ENCODE results near the gene SUMF1. TPM values are rescaled to one million over a fixed set of nuclear protein-coding genes. Genes with fewer than 3 reads are reported as not detected.

Gene SUMF1
- total RNA-seq, 2 donors from 2014 or later = 13.1 to 15.3 TPM

DNA sequence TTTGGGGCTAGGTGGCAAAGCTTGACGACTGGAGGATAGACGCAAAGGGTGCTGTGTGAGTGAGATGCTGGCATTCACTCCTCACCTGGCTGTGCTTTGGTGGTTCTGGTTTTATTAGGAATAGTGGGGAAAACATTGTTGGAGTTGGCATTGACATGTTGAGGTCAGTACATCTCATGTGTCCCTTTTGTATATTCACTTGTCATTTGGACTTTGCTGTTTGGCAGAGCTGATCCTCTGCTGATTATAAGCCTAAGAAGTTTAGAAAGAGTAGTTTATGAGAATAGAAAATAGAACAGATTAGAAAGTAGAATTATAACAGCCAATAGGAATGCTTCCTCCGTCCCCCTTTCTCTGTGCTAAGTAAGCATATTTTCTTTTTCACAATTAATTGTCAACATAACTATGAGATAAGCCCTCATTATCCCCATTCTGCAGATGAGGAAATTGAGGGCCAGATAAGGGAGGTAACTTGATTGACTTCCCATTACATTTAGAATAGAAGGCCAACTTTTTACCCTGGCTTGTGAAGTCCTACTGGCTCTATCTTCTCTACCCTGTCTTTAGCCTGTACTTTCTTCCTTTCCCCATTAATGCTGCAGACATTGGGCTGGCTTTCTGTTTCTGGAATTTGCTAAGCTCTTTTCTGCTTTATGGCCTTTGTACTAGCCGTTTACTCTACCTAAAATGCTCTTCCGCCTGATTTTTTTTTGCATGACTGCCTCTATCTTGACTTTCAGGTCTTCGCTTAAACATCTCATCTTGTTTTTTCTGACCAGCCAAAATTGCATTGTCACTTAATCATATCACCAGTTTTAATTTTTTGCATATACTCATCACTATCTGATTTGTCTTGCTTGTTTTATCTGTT, 38.9 kb upstream of the SUMF1 start:
- peak overlapping the region; percentile 57 for H3K4me3 Mint-ChIP-seq
- H3K4me1 Mint-ChIP-seq = peaks cover 44% of the 10 kb centered on the region
- DNase-seq (no peak), ATAC-seq (no peak)
- H3K36me3 Mint-ChIP-seq (ENCODE audit: low read depth) = peaks cover 7% of the 10 kb centered on the region
- H3K27ac Mint-ChIP-seq = peak overlapping the region; percentile 97
- no peaks in the 10 kb centered on the region for H3K9me3 ChIP-seq (ENCODE audit: control insufficient read depth, low read length, poor library complexity, severe bottlenecking)
- no peaks in the 10 kb centered on the region for H3K27me3 Mint-ChIP-seq

DNA sequence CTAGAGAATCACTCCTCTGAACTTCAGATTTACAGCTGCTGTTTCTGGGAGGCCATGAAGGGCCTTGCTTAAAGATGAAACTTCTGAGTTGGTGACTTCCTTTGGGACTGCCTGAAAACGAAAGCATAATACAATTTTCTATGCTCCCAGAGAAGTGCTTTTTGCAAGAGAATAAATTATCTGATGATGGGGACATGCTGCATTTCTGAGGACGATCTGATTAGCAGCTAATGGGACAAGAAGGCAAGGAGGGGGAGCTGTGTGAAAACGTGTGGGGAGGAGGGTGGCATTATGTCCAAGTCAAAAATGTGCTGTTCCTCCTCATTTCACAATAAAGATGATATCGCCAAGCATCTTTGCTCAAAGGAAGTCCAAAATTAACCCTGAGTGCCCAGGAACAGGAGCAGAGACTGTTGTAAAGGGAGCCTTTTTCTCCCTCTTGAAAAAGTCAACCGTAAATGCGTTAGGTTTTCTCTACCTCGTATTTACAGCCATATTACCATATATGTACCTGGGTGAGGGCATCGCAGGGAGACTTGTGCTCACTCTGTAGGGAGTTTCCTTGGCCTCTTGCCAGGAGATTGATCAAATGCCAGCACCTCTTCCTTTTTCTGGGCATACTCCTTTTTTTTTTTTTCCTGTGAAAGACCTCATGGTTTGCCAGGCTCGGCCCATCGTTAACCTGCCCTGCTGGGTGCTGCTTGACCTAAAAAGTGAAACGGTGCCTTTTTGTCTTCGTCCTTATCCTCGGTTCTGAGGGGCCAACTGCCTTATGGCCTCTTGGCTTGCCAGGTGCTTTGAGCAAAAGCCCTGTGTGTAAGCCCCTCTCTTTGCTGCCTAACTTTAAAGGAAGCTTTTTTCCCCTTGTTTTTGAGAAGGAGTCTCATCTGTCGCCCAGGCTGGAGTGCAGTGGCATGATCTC, 37.5 kb upstream of the SUMF1 start:
- Mint-ChIP-seq H3K4me3 (peak overlapping the region; percentile 93), H3K27me3 (no peaks in the 10 kb centered on the region), H3K27ac (peak overlapping the region; percentile 97), H3K36me3 (ENCODE audit: low read depth) (no peaks in the 10 kb centered on the region), H3K4me1 (peaks cover 37% of the 10 kb centered on the region)
- no peaks in the 10 kb centered on the region for H3K9me3 ChIP-seq (ENCODE audit: control insufficient read depth, low read length, poor library complexity, severe bottlenecking)
- DNase-seq (peak in 2 of 3 donors; percentile 14 to 20), ATAC-seq (peak; percentile 84)

DNA sequence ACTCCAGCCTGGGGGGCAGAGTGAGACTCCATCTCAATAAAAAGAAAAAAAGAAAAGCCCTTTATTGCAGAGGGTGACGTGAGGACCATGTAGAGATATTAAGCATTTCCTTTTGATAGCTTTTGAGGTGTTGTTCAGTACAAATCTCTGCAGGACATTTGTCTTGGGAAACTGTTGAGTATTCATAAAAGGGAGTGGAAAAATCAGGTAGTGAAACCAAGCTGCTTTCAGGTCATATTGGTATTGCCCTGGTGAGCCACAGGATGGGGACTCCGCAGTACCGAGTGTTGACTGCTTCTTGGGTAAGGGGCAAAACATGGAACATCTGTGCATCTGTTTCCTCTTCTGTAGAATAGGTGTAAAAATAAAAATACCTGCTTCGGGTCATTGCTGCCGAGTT, 36.0 kb upstream of the SUMF1 start:
- H3K4me1 Mint-ChIP-seq = peaks cover 40% of the 10 kb centered on the region
- peaks cover 2% of the 10 kb centered on the region for H3K36me3 Mint-ChIP-seq (ENCODE audit: low read depth)
- peak overlapping the region; percentile 97 for H3K27ac Mint-ChIP-seq
- ATAC-seq = peak; percentile 56
- no peak overlapping the region for H3K4me3 Mint-ChIP-seq
- H3K9me3 ChIP-seq (ENCODE audit: control insufficient read depth, low read length, poor library complexity, severe bottlenecking) = no peaks in the 10 kb centered on the region
- no peak for DNase-seq
- H3K27me3 Mint-ChIP-seq = no peaks in the 10 kb centered on the region

DNA sequence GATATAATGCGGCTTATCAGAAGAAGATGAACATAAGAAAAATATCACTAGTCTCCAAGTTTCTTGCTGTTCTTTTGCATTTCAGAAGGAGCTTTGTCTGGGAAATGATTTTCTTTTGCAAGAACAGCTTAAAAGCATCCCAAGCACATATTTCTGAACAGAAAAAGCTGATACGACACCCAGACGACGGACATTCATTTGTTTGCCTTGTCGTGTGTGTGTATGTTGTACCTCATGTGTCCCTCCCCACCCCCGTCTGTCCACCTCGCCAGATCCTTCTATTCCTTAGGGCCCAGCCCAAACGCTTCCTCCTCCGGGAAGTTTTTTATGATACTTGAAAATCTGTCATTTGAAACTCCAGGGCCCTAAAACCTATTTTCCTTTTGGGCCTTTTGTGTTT, 34.9 kb upstream of the SUMF1 start:
- no peaks in the 10 kb centered on the region for H3K9me3 ChIP-seq (ENCODE audit: control insufficient read depth, low read length, poor library complexity, severe bottlenecking)
- no peaks in the 10 kb centered on the region for H3K27me3 Mint-ChIP-seq
- no peak overlapping the region for H3K27ac Mint-ChIP-seq
- peaks cover 5% of the 10 kb centered on the region for H3K36me3 Mint-ChIP-seq (ENCODE audit: low read depth)
- ATAC-seq (no peak), DNase-seq (no peak)
- H3K4me1 Mint-ChIP-seq = peaks cover 38% of the 10 kb centered on the region
- no peak overlapping the region for H3K4me3 Mint-ChIP-seq

DNA sequence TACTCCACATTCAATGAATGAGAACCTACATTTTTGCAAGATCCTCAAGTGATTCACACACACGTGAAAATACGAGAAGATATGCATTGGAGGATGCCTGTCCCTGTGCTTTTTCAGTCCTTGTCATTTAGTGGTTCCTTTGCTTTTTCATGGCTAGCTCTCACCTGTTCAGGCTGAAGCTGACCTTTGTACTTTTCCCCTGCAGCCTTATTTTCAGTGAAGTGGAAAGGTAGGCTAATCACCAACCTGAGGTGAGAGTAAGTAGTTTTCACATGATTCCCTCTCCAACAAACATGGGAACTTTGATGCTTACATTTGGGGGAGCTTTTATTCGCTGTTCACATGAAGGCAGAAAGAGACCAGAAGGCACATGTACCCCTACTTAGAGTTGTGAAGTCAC, 34.4 kb upstream of the SUMF1 start:
- ATAC-seq (no peak), DNase-seq (no peak)
- no peak overlapping the region for H3K4me3 Mint-ChIP-seq
- peaks cover 41% of the 10 kb centered on the region for H3K4me1 Mint-ChIP-seq
- H3K9me3 ChIP-seq (ENCODE audit: control insufficient read depth, low read length, poor library complexity, severe bottlenecking) = no peaks in the 10 kb centered on the region
- H3K27me3 Mint-ChIP-seq = no peaks in the 10 kb centered on the region
- H3K27ac Mint-ChIP-seq = no peak overlapping the region
- H3K36me3 Mint-ChIP-seq (ENCODE audit: low read depth) = peaks cover 5% of the 10 kb centered on the region

DNA sequence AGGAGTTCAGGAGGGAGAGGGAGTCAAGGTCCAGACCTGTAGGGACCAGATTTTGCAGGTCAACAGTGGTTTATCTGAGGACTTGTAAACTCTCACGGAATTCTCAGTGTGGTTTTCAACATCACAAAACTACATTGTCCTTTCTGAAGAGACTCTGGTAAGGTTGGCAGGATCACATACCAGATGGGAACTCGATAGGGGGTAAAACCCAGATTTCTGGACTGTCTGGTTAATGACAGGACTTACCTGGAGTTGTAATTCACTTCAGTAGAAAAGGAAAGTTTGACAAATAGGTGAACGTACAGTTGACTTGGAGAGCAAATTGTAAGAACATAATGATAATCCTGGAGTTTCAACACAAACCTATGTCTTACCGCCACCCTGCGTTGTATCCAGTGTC, 31.4 kb upstream of the SUMF1 start:
- H3K9me3 ChIP-seq (ENCODE audit: control insufficient read depth, low read length, poor library complexity, severe bottlenecking) = no peaks in the 10 kb centered on the region
- H3K4me3 Mint-ChIP-seq = no peak overlapping the region
- ATAC-seq (no peak), DNase-seq (no peak)
- peaks cover 43% of the 10 kb centered on the region for H3K4me1 Mint-ChIP-seq
- peaks cover 5% of the 10 kb centered on the region for H3K36me3 Mint-ChIP-seq (ENCODE audit: low read depth)
- H3K27me3 Mint-ChIP-seq = no peaks in the 10 kb centered on the region
- H3K27ac Mint-ChIP-seq = no peak overlapping the region

DNA sequence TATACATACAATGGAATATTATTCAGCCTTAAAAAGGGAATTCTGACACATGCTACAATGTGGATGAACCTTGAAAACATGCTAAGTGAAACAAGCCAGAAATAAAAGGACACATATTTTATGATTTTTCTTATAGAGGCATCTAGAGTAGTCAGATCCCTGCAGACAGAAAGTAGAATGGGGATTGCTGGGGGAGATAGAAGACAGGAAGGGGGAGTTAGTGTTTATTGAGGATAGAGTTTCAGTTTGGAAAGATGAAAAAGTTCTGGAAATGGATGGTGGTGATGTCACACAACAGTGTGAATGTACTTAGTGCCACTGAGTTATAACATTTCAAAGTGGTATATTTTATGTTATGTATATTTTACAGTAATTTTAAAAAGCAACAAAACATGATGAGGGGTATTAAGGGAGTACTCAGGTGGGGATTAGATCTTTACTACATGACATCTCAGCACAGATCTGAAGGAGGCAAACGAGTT, 30.8 kb upstream of the SUMF1 start:
- Mint-ChIP-seq H3K4me3 (no peak overlapping the region), H3K27me3 (no peaks in the 10 kb centered on the region), H3K4me1 (peaks cover 43% of the 10 kb centered on the region), H3K27ac (peak overlapping the region; percentile 71), H3K36me3 (ENCODE audit: low read depth) (peaks cover 5% of the 10 kb centered on the region)
- no peaks in the 10 kb centered on the region for H3K9me3 ChIP-seq (ENCODE audit: control insufficient read depth, low read length, poor library complexity, severe bottlenecking)
- no peak for DNase-seq
- no peak for ATAC-seq

DNA sequence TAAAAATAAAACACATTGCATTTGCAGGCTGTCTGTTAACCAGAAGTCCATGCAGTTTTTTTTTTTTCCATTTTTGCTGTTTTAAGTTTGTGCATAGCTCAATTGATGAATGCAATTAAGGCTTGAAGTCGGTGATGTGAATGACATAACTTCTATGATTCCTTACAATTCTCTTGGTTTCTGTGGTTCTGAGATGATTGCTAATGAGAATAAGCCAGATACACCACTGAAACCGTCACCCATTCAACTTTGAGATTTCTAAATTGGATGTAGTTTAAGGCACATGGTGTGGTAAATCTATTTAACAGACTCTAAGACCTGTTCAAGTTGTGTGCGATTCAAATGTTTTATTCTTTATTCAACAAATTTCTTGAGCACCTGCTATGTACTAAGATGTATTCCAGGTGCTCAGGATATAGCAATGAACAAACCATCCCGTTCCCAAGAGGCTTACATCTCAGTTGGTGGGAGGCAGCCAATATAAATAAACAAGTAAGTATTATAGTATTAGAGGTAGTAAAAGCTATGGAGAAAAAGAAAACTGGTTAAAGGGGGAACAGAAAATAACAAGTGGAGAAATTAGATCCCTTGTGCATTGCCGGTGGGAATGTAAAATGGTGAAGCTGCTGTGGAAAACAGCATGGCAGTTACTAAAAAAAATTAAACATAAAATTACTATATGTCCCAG, 30.1 kb upstream of the SUMF1 start:
- ATAC-seq = no peak
- H3K36me3 Mint-ChIP-seq (ENCODE audit: low read depth) = peaks cover 5% of the 10 kb centered on the region
- H3K4me1 Mint-ChIP-seq = peaks cover 47% of the 10 kb centered on the region
- H3K4me3 Mint-ChIP-seq = no peak overlapping the region
- no peaks in the 10 kb centered on the region for H3K27me3 Mint-ChIP-seq
- H3K27ac Mint-ChIP-seq = peak overlapping the region; percentile 71
- no peaks in the 10 kb centered on the region for H3K9me3 ChIP-seq (ENCODE audit: control insufficient read depth, low read length, poor library complexity, severe bottlenecking)
- no peak for DNase-seq

DNA sequence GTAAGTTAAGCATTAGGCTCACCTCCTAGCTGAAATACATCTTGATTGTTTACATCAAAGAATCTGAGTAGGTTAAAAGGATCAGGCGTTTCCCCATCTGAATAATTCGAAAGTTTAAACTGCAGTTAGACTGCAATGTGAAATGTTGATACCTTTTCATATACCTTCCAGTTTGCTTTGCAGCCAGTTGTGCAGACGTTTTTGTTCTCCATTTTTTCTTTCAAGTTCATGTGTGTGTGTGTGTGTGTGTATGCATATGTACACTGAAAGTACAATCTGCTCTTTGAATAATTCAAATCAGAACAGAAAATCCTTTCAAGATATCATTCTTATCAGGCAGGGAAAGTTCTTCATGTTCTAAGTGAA, 29.0 kb upstream of the SUMF1 start:
- Mint-ChIP-seq H3K4me3 (peak overlapping the region; percentile 95), H3K27me3 (peaks cover 3% of the 10 kb centered on the region), H3K4me1 (peaks cover 50% of the 10 kb centered on the region), H3K36me3 (ENCODE audit: low read depth) (peaks cover 5% of the 10 kb centered on the region), H3K27ac (peak overlapping the region; percentile 96)
- ATAC-seq (no peak), DNase-seq (no peak)
- no peaks in the 10 kb centered on the region for H3K9me3 ChIP-seq (ENCODE audit: control insufficient read depth, low read length, poor library complexity, severe bottlenecking)

DNA sequence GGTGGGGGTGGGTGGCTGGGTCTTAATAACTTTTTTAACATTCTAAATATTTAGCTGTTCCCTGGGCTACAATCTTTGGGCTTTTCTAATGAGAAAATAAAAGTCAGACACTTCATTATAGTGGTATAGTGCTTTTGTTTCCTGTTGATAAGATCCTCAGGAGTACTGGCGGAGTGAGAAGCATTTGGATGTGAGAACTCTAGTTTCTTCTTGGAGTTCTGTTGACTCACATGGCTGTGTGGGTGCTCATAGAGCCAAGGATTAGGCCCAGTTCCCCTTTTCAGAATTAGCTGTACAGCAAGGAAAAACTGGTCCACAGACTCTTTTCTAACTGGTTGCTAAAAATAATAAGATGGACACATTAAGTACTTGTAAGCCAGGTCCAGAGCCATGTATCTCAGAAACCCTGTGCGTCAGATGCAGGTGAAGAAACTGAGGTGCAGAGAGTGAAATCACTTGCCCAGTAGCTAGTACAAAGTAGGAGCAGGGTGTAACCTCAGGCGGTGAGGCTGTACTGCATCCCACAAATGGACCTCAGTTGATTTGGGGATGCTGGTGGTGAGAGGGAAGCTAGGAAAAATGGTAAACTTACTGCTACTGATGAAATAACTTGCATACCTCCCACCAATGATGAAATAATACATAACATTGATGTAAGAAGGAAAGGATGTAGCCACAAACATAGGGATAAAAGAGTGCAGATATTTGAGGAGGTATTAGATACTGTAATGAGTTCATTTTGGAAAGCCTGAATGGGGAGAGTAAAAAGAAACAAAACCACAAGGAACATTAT, 28.4 kb upstream of the SUMF1 start:
- Mint-ChIP-seq H3K4me3 (peak overlapping the region; percentile 95), H3K27me3 (peaks cover 7% of the 10 kb centered on the region), H3K27ac (peak overlapping the region; percentile 96), H3K36me3 (ENCODE audit: low read depth) (peaks cover 5% of the 10 kb centered on the region), H3K4me1 (peaks cover 53% of the 10 kb centered on the region)
- DNase-seq (no peak), ATAC-seq (no peak)
- no peaks in the 10 kb centered on the region for H3K9me3 ChIP-seq (ENCODE audit: control insufficient read depth, low read length, poor library complexity, severe bottlenecking)

- no peaks in the 10 kb centered on the region for H3K9me3 ChIP-seq (ENCODE audit: control insufficient read depth, low read length, poor library complexity, severe bottlenecking)
- Mint-ChIP-seq H3K4me1 (peaks cover 50% of the 10 kb centered on the region), H3K27ac (peak overlapping the region; percentile 96), H3K4me3 (peak overlapping the region; percentile 95), H3K27me3 (peaks cover 7% of the 10 kb centered on the region), H3K36me3 (ENCODE audit: low read depth) (peaks cover 5% of the 10 kb centered on the region)
- DNase-seq (no peak), ATAC-seq (no peak)
Observed at GRCh38 chr3:4494895-4495264, 27.8 kb upstream of the SUMF1 start.

All from T-helper 17 cell (primary cell).